ENCODE measurements around the gene PGA5. TPM values are rescaled to one million over a fixed set of nuclear protein-coding genes. Genes with fewer than 3 reads are reported as not detected.
"Not testable (repeated sequence)": the region's sequence is repeated elsewhere in the genome, so short reads cannot be mapped to it uniquely, and the experiment has no call there.

PGA5 gene
- total and polyA plus RNA-seq, 9 donors, result 0.27 to 1.7 (median 0.94) TPM; not detected in 4

GRCh38 chr11:61211327-61211952, 29.5 kb upstream of the PGA5 start:
- H3K27me3 ChIP-seq; H3K36me3 ChIP-seq; H3K4me3 ChIP-seq; H3K4me1 ChIP-seq (ENCODE audit: insufficient read depth); intact Hi-C loops (cut with DNase I); H3K27ac ChIP-seq; H3K9me3 ChIP-seq; DNase-seq: not testable (repeated sequence)
- 63 to 77% (median 74%) methylated on average over 6 to 8 of the region's 10 CpGs for WGBS, 3 donors

- H3K4me1 ChIP-seq (ENCODE audit: insufficient read depth); H3K36me3 ChIP-seq; H3K4me3 ChIP-seq; H3K27me3 ChIP-seq; DNase-seq; H3K27ac ChIP-seq; intact Hi-C loops (cut with DNase I); H3K9me3 ChIP-seq: not testable (repeated sequence)
- WGBS, 3 donors, result no CpG with 5 or more reads among the region's 15 CpGs
Observed at GRCh38 chr11:61212202-61212601, 28.8 kb upstream of the PGA5 start.

- H3K27me3 ChIP-seq; H3K36me3 ChIP-seq; H3K9me3 ChIP-seq; H3K27ac ChIP-seq; H3K4me3 ChIP-seq; intact Hi-C loops (cut with DNase I); DNase-seq; H3K4me1 ChIP-seq (ENCODE audit: insufficient read depth): not testable (repeated sequence)
- no CpG with 5 or more reads among the region's 3 CpGs for WGBS, 3 donors
Observed at GRCh38 chr11:61213711-61214324, 27.2 kb upstream of the PGA5 start.

GRCh38 chr11:61218306-61218705, 22.7 kb upstream of the PGA5 start:
- DNase-seq; H3K4me3 ChIP-seq; H3K4me1 ChIP-seq (ENCODE audit: insufficient read depth); H3K27me3 ChIP-seq; intact Hi-C loops (cut with DNase I); H3K36me3 ChIP-seq; H3K27ac ChIP-seq; H3K9me3 ChIP-seq: not testable (repeated sequence)
- no CpG with 5 or more reads among the region's 4 CpGs for WGBS, 3 donors

- H3K27me3 ChIP-seq; DNase-seq; intact Hi-C loops (cut with DNase I); H3K27ac ChIP-seq; H3K4me1 ChIP-seq (ENCODE audit: insufficient read depth); H3K9me3 ChIP-seq; H3K4me3 ChIP-seq; H3K36me3 ChIP-seq: not testable (repeated sequence)
- 80 to 89% (median 88%) methylated on average over 5 of the region's 5 CpGs for WGBS, 3 donors
Observed at GRCh38 chr11:61219016-61219415, 22.0 kb upstream of the PGA5 start.

- H3K36me3 ChIP-seq; intact Hi-C loops (cut with DNase I): not testable (repeated sequence)
- no CpG with 5 or more reads among the region's 8 CpGs for WGBS, 3 donors
Observed at GRCh38 chr11:61222047-61222446, 18.9 kb upstream of the PGA5 start, which contains the start of gene PGA4. Gene PGA4 (plus strand): TSS chr11:61222347. CDS start chr11:61222401, 54 bp downstream.

GRCh38 chr11:61222692-61223091, 18.3 kb upstream of the PGA5 start:
- intact Hi-C loops (cut with DNase I); H3K27ac ChIP-seq; H3K9me3 ChIP-seq; DNase-seq; H3K4me1 ChIP-seq (ENCODE audit: insufficient read depth); H3K36me3 ChIP-seq; H3K4me3 ChIP-seq; H3K27me3 ChIP-seq: not testable (repeated sequence)
- no CpG with 5 or more reads among the region's 5 CpGs for WGBS, 3 donors

More at GRCh38 chr11:61222047-61222446, 18.9 kb upstream of the PGA5 start, which contains the start of gene PGA4:
- H3K27ac ChIP-seq; DNase-seq; H3K27me3 ChIP-seq; H3K4me1 ChIP-seq (ENCODE audit: insufficient read depth); H3K4me3 ChIP-seq; H3K9me3 ChIP-seq: not testable (repeated sequence)

GRCh38 chr11:61226457-61227137, 14.4 kb upstream of the PGA5 start:
- H3K4me3 ChIP-seq; H3K9me3 ChIP-seq; H3K27ac ChIP-seq; intact Hi-C loops (cut with DNase I); H3K27me3 ChIP-seq; H3K36me3 ChIP-seq; H3K4me1 ChIP-seq (ENCODE audit: insufficient read depth); DNase-seq: not testable (repeated sequence)
- no CpG with 5 or more reads among the region's 10 CpGs for WGBS, 3 donors

- H3K27ac ChIP-seq; DNase-seq; intact Hi-C loops (cut with DNase I); H3K4me3 ChIP-seq; H3K36me3 ChIP-seq; H3K27me3 ChIP-seq; H3K4me1 ChIP-seq (ENCODE audit: insufficient read depth); H3K9me3 ChIP-seq: not testable (repeated sequence)
- no CpG with 5 or more reads among the region's 6 CpGs for WGBS, 3 donors
Observed at GRCh38 chr11:61229458-61229857, 11.5 kb upstream of the PGA5 start.

- H3K27me3 ChIP-seq; H3K36me3 ChIP-seq; H3K9me3 ChIP-seq; H3K27ac ChIP-seq; H3K4me3 ChIP-seq; H3K4me1 ChIP-seq (ENCODE audit: insufficient read depth); intact Hi-C loops (cut with DNase I); DNase-seq: not testable (repeated sequence)
- no CpG with 5 or more reads among the region's 15 CpGs for WGBS, 3 donors
Observed at GRCh38 chr11:61231033-61231432, 9.9 kb upstream of the PGA5 start.

GRCh38 chr11:61231585-61231984, 9.4 kb upstream of the PGA5 start:
- H3K9me3 ChIP-seq; DNase-seq; H3K27ac ChIP-seq; H3K4me1 ChIP-seq (ENCODE audit: insufficient read depth); H3K4me3 ChIP-seq; H3K27me3 ChIP-seq; H3K36me3 ChIP-seq; intact Hi-C loops (cut with DNase I): not testable (repeated sequence)
- WGBS, 3 donors, result no CpG with 5 or more reads among the region's 5 CpGs

- H3K27me3 ChIP-seq; DNase-seq; H3K9me3 ChIP-seq; intact Hi-C loops (cut with DNase I); H3K4me1 ChIP-seq (ENCODE audit: insufficient read depth); H3K27ac ChIP-seq; H3K4me3 ChIP-seq; H3K36me3 ChIP-seq: not testable (repeated sequence)
- WGBS, 3 donors, result no CpG with 5 or more reads among the region's 3 CpGs
Observed at GRCh38 chr11:61232548-61233145, 8.3 kb upstream of the PGA5 start.

Data from ovary (tissue), 9 donors.